Activated naive CD4-positive, alpha-beta T cell treated with anti-CD3 and anti-CD28 coated beads, Interleukin-2, amount 10 ng/mL, durations not matched to agents 7 days and 5 days (primary cell): ENCODE results near the gene STXBP1.
A peak's percentile ranks its signal among the peaks of the same experiment; 100 is the strongest.
"Not testable (repeated sequence)": the region's sequence is repeated elsewhere in the genome, so short reads cannot be mapped to it uniquely, and the experiment has no call there.

Experiments
- CTCF ChIA-PET: fragments of 350-600 bp; sonication (Branson Sonifier 250); formaldehyde crosslinking; loops from one replicate; lab custom pipeline; 2021; ENCODE audit warnings: antibody characterized with exemption; lab: Charles Lee
- DNase-seq: peaks from one replicate; pipeline ENCODE4 v3.0.0-alpha.2; 2020
- H3K27ac Mint-ChIP-seq: one replicate; pipeline ENCODE4 v1.8.0; 2021; ENCODE audit warnings: mild to moderate bottlenecking, moderate library complexity, mixed read lengths
- H3K27me3 Mint-ChIP-seq: one replicate; pipeline ENCODE4 v1.8.0; 2021; ENCODE audit warnings: mild to moderate bottlenecking, mixed read lengths
- H3K36me3 Mint-ChIP-seq: one replicate; pipeline ENCODE4 v1.8.0; 2021; ENCODE audit warnings: mixed read lengths
- H3K4me1 Mint-ChIP-seq: one replicate; pipeline ENCODE4 v1.8.0; 2021; ENCODE audit warnings: mixed read lengths
- H3K4me3 Mint-ChIP-seq: one replicate; pipeline ENCODE4 v1.8.0; 2021; ENCODE audit warnings: mild to moderate bottlenecking, moderate library complexity, mixed read lengths
- H3K9me3 Mint-ChIP-seq: one replicate; pipeline ENCODE4 v1.8.0; 2021; ENCODE audit warnings: mixed read lengths

The STXBP1 gene

GRCh38 chr9:127570533-127571111 is 41.5 kb upstream of the STXBP1 start:
- CTCF ChIA-PET, result interaction anchor here (1.0 to 1.9 kb wide), 3 partner anchors 8 to 164 kb away, joined by 4 to 7 read pairs (median 6); partner anchors contain the start of gene TOR2A
- Mint-ChIP-seq H3K36me3 (peaks cover 10% of the 10 kb centered on the region), H3K4me3 (peak overlapping the region; percentile 87), H3K9me3 (no peaks in the 10 kb centered on the region), H3K4me1 (peaks cover 70% of the 10 kb centered on the region), H3K27ac (peak overlapping the region; percentile 97), H3K27me3 (peaks cover 5% of the 10 kb centered on the region)
- no peak for DNase-seq

- peak overlapping the region; percentile 5 for H3K27ac Mint-ChIP-seq
- CTCF ChIA-PET, result interaction anchor here (0.6 to 1.0 kb wide), 2 partner anchors 13 to 68 kb away, joined by 3 read pairs; no protein-coding TSS in a partner anchor
- peaks cover 5% of the 10 kb centered on the region for H3K36me3 Mint-ChIP-seq
- DNase-seq, result no peak
- peaks cover 14% of the 10 kb centered on the region for H3K27me3 Mint-ChIP-seq
- H3K4me1 Mint-ChIP-seq, result peaks cover 65% of the 10 kb centered on the region
- no peaks in the 10 kb centered on the region for H3K9me3 Mint-ChIP-seq
- H3K4me3 Mint-ChIP-seq, result no peak overlapping the region
Measured at GRCh38 chr9:127571971-127572370, 40.1 kb upstream of the STXBP1 start.

GRCh38 chr9:127572961-127573721 is 38.9 kb upstream of the STXBP1 start:
- H3K27me3 Mint-ChIP-seq, result peaks cover 18% of the 10 kb centered on the region
- H3K4me1 Mint-ChIP-seq, result peaks cover 58% of the 10 kb centered on the region
- peaks cover 2% of the 10 kb centered on the region for H3K36me3 Mint-ChIP-seq
- no peak overlapping the region for H3K4me3 Mint-ChIP-seq
- CTCF ChIA-PET, result interaction anchor here (1.3 kb wide), 1 partner anchor 16 kb away, joined by 4 read pairs; no protein-coding TSS in a partner anchor
- H3K27ac Mint-ChIP-seq, result no peak overlapping the region
- H3K9me3 Mint-ChIP-seq, result no peaks in the 10 kb centered on the region
- no peak for DNase-seq

GRCh38 chr9:127574072-127574993 is 37.7 kb upstream of the STXBP1 start:
- no peak for DNase-seq
- Mint-ChIP-seq H3K36me3 (peaks cover 4% of the 10 kb centered on the region), H3K4me3 (no peak overlapping the region), H3K27me3 (peaks cover 28% of the 10 kb centered on the region), H3K4me1 (peaks cover 69% of the 10 kb centered on the region), H3K9me3 (no peaks in the 10 kb centered on the region), H3K27ac (no peak overlapping the region)
- CTCF ChIA-PET, result interaction anchor here (0.6 kb wide), 1 partner anchor 59 kb away, joined by 3 read pairs; no protein-coding TSS in a partner anchor

- CTCF ChIA-PET, result interaction anchor here (1.7 kb wide), 1 partner anchor 72 kb away, joined by 7 read pairs; no protein-coding TSS in a partner anchor
- DNase-seq, result no peak
- H3K27me3 Mint-ChIP-seq, result peaks cover 36% of the 10 kb centered on the region
- no peak overlapping the region for H3K4me3 Mint-ChIP-seq
- H3K36me3 Mint-ChIP-seq, result peaks cover 6% of the 10 kb centered on the region
- no peaks in the 10 kb centered on the region for H3K9me3 Mint-ChIP-seq
- H3K27ac Mint-ChIP-seq, result peak overlapping the region; percentile 13
- peaks cover 69% of the 10 kb centered on the region for H3K4me1 Mint-ChIP-seq
Measured at GRCh38 chr9:127575875-127576778, 36.0 kb upstream of the STXBP1 start.

- not testable (repeated sequence) for H3K36me3 Mint-ChIP-seq, H3K27ac Mint-ChIP-seq, DNase-seq, H3K9me3 Mint-ChIP-seq, H3K4me3 Mint-ChIP-seq
- Mint-ChIP-seq H3K27me3 (peaks cover 36% of the 10 kb centered on the region), H3K4me1 (peaks cover 62% of the 10 kb centered on the region)
- CTCF ChIA-PET, result interaction anchor here (0.6 to 1.7 kb wide), 2 partner anchors 9 to 34 kb away, joined by 3 to 4 read pairs; no protein-coding TSS in a partner anchor
Measured at GRCh38 chr9:127577194-127577593, 34.9 kb upstream of the STXBP1 start.

- CTCF ChIA-PET, result interaction anchor here (0.6 to 1.7 kb wide), 6 partner anchors 8 to 75 kb away, joined by 3 to 8 read pairs (median 4); no protein-coding TSS in a partner anchor
- peaks cover 8% of the 10 kb centered on the region for H3K36me3 Mint-ChIP-seq
- DNase-seq, result no peak
- no peaks in the 10 kb centered on the region for H3K9me3 Mint-ChIP-seq
- peaks cover 55% of the 10 kb centered on the region for H3K4me1 Mint-ChIP-seq
- H3K27me3 Mint-ChIP-seq, result peaks cover 36% of the 10 kb centered on the region
- H3K4me3 Mint-ChIP-seq, result peak overlapping the region; percentile 70
- H3K27ac Mint-ChIP-seq, result peak overlapping the region; percentile 89
Measured at GRCh38 chr9:127578627-127578951, 33.5 kb upstream of the STXBP1 start.

GRCh38 chr9:127578952-127579853 is 32.9 kb upstream of the STXBP1 start:
- Mint-ChIP-seq H3K4me3 (peak overlapping the region; percentile 70), H3K4me1 (peaks cover 53% of the 10 kb centered on the region), H3K36me3 (peaks cover 10% of the 10 kb centered on the region), H3K27me3 (peaks cover 33% of the 10 kb centered on the region), H3K27ac (peak overlapping the region; percentile 89), H3K9me3 (no peaks in the 10 kb centered on the region)
- CTCF ChIA-PET, result interaction anchor here (0.7 to 1.6 kb wide), 8 partner anchors 9 to 342 kb away, joined by 3 to 8 read pairs (median 4); partner anchors contain the start of gene TOR2A
- DNase-seq, result peak; percentile 83

GRCh38 chr9:127580366-127580765 is 31.7 kb upstream of the STXBP1 start:
- peaks cover 10% of the 10 kb centered on the region for H3K36me3 Mint-ChIP-seq
- H3K9me3 Mint-ChIP-seq, result no peaks in the 10 kb centered on the region
- CTCF ChIA-PET, result interaction anchor here (1.2 to 1.5 kb wide), 4 partner anchors 55 to 341 kb away, joined by 3 to 6 read pairs (median 4); partner anchors contain the start of gene TOR2A
- peak overlapping the region; percentile 37 for H3K27ac Mint-ChIP-seq
- peaks cover 44% of the 10 kb centered on the region for H3K4me1 Mint-ChIP-seq
- DNase-seq, result no peak
- no peak overlapping the region for H3K4me3 Mint-ChIP-seq
- H3K27me3 Mint-ChIP-seq, result peaks cover 33% of the 10 kb centered on the region

- Mint-ChIP-seq H3K27me3 (peaks cover 30% of the 10 kb centered on the region), H3K36me3 (peaks cover 10% of the 10 kb centered on the region), H3K4me1 (peaks cover 44% of the 10 kb centered on the region), H3K9me3 (no peaks in the 10 kb centered on the region), H3K27ac (no peak overlapping the region), H3K4me3 (no peak overlapping the region)
- no peak for DNase-seq
- CTCF ChIA-PET, result interaction anchor here (0.7 to 1.5 kb wide), 3 partner anchors 47 to 65 kb away, joined by 3 to 5 read pairs (median 3); no protein-coding TSS in a partner anchor
Measured at GRCh38 chr9:127580879-127581475, 31.1 kb upstream of the STXBP1 start.

- not testable (repeated sequence) for H3K36me3 Mint-ChIP-seq, H3K9me3 Mint-ChIP-seq, DNase-seq, H3K4me3 Mint-ChIP-seq, H3K27ac Mint-ChIP-seq
- H3K27me3 Mint-ChIP-seq, result peaks cover 26% of the 10 kb centered on the region
- CTCF ChIA-PET, result interaction anchor here (0.6 to 3.1 kb wide), 10 partner anchors 12 to 220 kb away, joined by 3 to 32 read pairs (median 3); partner anchors contain the start of gene TOR2A
- peaks cover 32% of the 10 kb centered on the region for H3K4me1 Mint-ChIP-seq
Measured at GRCh38 chr9:127584474-127584805, 27.6 kb upstream of the STXBP1 start.
